ENCODE results near the gene TRIM43. TPM values are rescaled to one million over a fixed set of nuclear protein-coding genes. Genes with fewer than 3 reads are reported as not detected.
"Not testable (repeated sequence)": the region's sequence is repeated elsewhere in the genome, so short reads cannot be mapped to it uniquely, and the experiment has no call there.

Gene TRIM43
- total and polyA plus RNA-seq, 2 of the 4 experiments (the other 2 are of a cell fraction) = not detected

- H3K4me2 ChIP-seq (ENCODE audit: low read depth, low read length); H3K4ac ChIP-seq (ENCODE audit: low read depth, low read length); H2AFZ ChIP-seq (replicated peaks; ENCODE audit: low read length, poor library complexity); intact Hi-C loops (cut with micrococcal nuclease); H3K27me3 ChIP-seq (ENCODE audit: control insufficient read depth, insufficient read depth, low read length); H3K14ac ChIP-seq (replicated peaks; ENCODE audit: low read depth, low read length); BruUV-seq (replicated peaks); H3K27ac ChIP-seq (ENCODE audit: insufficient read depth, low read length); H3K56ac ChIP-seq (ENCODE audit: extremely low read depth, insufficient read depth, low read length); ATAC-seq (ENCODE audit: low read depth); H4K20me1 ChIP-seq (ENCODE audit: insufficient read depth, low read length); H3K79me1 ChIP-seq (ENCODE audit: low read depth in 1 of 2, low read length in 2 of 2); dilution Hi-C loops (cut with HindIII; ENCODE audit: low sequenced_read_pairs, unreplicated experiment); H3K9me1 ChIP-seq (ENCODE audit: insufficient read depth, low read length); H2AK5ac ChIP-seq (ENCODE audit: low read depth, low read length); H3K4me3 ChIP-seq (ENCODE audit: insufficient read depth, low read depth, low read length); H2BK15ac ChIP-seq (ENCODE audit: low read depth, low read length); H2BK120ac ChIP-seq (ENCODE audit: low read depth, low read length); H4K5ac ChIP-seq (ENCODE audit: low read depth, low read length); POLR2A ChIA-PET (ENCODE audit: unreplicated experiment); H3K36me3 ChIP-seq (ENCODE audit: control insufficient read depth, insufficient read depth, low read length); in situ Hi-C loops (cut with MboI; ENCODE audit: low sequenced_read_pairs); H2BK20ac ChIP-seq (ENCODE audit: low read depth, low read length); CTCF ChIA-PET; H3K9ac ChIP-seq (ENCODE audit: low read depth, low read length); H4K91ac ChIP-seq (ENCODE audit: insufficient read depth, low read depth, low read length); H3K18ac ChIP-seq (ENCODE audit: low read depth, low read length); DNase-seq; H2AK9ac ChIP-seq (replicated peaks; ENCODE audit: low read depth, low read length, poor library complexity); H3K23ac ChIP-seq (ENCODE audit: low read depth, low read length); H3K9me3 ChIP-seq (ENCODE audit: control insufficient read depth, insufficient read depth, low read length); H2BK5ac ChIP-seq (ENCODE audit: low read depth, low read length, poor library complexity, severe bottlenecking); H3K4me1 ChIP-seq (ENCODE audit: control insufficient read depth, insufficient read depth, low read length); H4K8ac ChIP-seq (ENCODE audit: low read depth in 2 of 2, low read length in 2 of 2): not testable (repeated sequence)
- WGBS, 2 experiments (ENCODE audit: extremely low coverage in 2 of 2, insufficient read length in 1 of 2) = no CpG with 5 or more reads among the region's 3 CpGs
Observed at GRCh38 chr2:95608356-95608755, 16.6 kb downstream of the TRIM43 start.

- H2AK9ac ChIP-seq (replicated peaks; ENCODE audit: low read depth, low read length, poor library complexity); dilution Hi-C loops (cut with HindIII; ENCODE audit: low sequenced_read_pairs, unreplicated experiment); H3K9ac ChIP-seq (ENCODE audit: low read depth, low read length); H3K79me1 ChIP-seq (ENCODE audit: low read depth in 1 of 2, low read length in 2 of 2); BruUV-seq (replicated peaks); H2BK5ac ChIP-seq (ENCODE audit: low read depth, low read length, poor library complexity, severe bottlenecking); H3K4me2 ChIP-seq (ENCODE audit: low read depth, low read length); ATAC-seq (ENCODE audit: low read depth); H3K14ac ChIP-seq (replicated peaks; ENCODE audit: low read depth, low read length); H3K27me3 ChIP-seq (ENCODE audit: control insufficient read depth, insufficient read depth, low read length); in situ Hi-C loops (cut with MboI; ENCODE audit: low sequenced_read_pairs); H2AFZ ChIP-seq (replicated peaks; ENCODE audit: low read length, poor library complexity); H2BK15ac ChIP-seq (ENCODE audit: low read depth, low read length); DNase-seq; H3K9me3 ChIP-seq (ENCODE audit: control insufficient read depth, insufficient read depth, low read length); H4K91ac ChIP-seq (ENCODE audit: insufficient read depth, low read depth, low read length); H3K4me3 ChIP-seq (ENCODE audit: insufficient read depth, low read depth, low read length); intact Hi-C loops (cut with micrococcal nuclease); H3K23ac ChIP-seq (ENCODE audit: low read depth, low read length); H3K9me1 ChIP-seq (ENCODE audit: insufficient read depth, low read length); H3K56ac ChIP-seq (ENCODE audit: extremely low read depth, insufficient read depth, low read length); CTCF ChIA-PET; H3K36me3 ChIP-seq (ENCODE audit: control insufficient read depth, insufficient read depth, low read length); H4K8ac ChIP-seq (ENCODE audit: low read depth in 2 of 2, low read length in 2 of 2); H2AK5ac ChIP-seq (ENCODE audit: low read depth, low read length); POLR2A ChIA-PET (ENCODE audit: unreplicated experiment); H3K18ac ChIP-seq (ENCODE audit: low read depth, low read length); H4K20me1 ChIP-seq (ENCODE audit: insufficient read depth, low read length); H2BK120ac ChIP-seq (ENCODE audit: low read depth, low read length); H2BK20ac ChIP-seq (ENCODE audit: low read depth, low read length); H4K5ac ChIP-seq (ENCODE audit: low read depth, low read length); H3K4me1 ChIP-seq (ENCODE audit: control insufficient read depth, insufficient read depth, low read length); H3K4ac ChIP-seq (ENCODE audit: low read depth, low read length); H3K27ac ChIP-seq (ENCODE audit: insufficient read depth, low read length): not testable (repeated sequence)
- no CpG with 5 or more reads among the region's 2 CpGs for WGBS, 2 experiments (ENCODE audit: extremely low coverage in 2 of 2, insufficient read length in 1 of 2)
Observed at GRCh38 chr2:95609764-95610163, 18.0 kb downstream of the TRIM43 start.

All from IMR-90 (cell line).